Neural cell (in vitro differentiated cells): ENCODE measurements around the gene NYAP2. TPM values are rescaled to one million over a fixed set of nuclear protein-coding genes. Genes with fewer than 3 reads are reported as not detected.
A peak's percentile ranks its signal among the peaks of the same experiment; 100 is the strongest.

Experiments
- H2AFZ ChIP-seq: fragments of 200-600, 300-800 bp; sonication (generic), shearing (Covaris generic); 2 replicates; pipeline ENCODE4 v1.6.0; 2014; ENCODE audit warnings: low read depth, mild to moderate bottlenecking, antibody characterized with exemption, low read length, moderate library complexity
- H3F3A ChIP-seq: fragments of 200-600 bp; shearing (Covaris generic); 2 replicates; pipeline ENCODE4 v1.6.1; 2016; ENCODE audit warnings: mild to moderate bottlenecking, moderate library complexity, mixed read lengths, antibody characterized with exemption, low read length; ENCODE audit not compliant: insufficient read depth, poor library complexity, severe bottlenecking
- H3K27ac ChIP-seq: fragments of 200-600, 300-800 bp; sonication (generic), shearing (Covaris generic); 2 replicates; pipeline ENCODE4 v1.5.1; 2014; ENCODE audit warnings: mild to moderate bottlenecking, low read length, moderate library complexity
- H3K27me3 ChIP-seq: fragments of 300-800, 200-600 bp; sonication (generic), shearing (Covaris generic); 2 replicates; pipeline ENCODE4 v1.6.0; 2014; ENCODE audit warnings: mild to moderate bottlenecking, low read depth, low read length, moderate library complexity; ENCODE audit not compliant: insufficient read depth
- H3K36me3 ChIP-seq: fragments of 300-800, 200-600 bp; sonication (generic), shearing (Covaris generic); 2 replicates; pipeline ENCODE4 v1.5.1; 2014; ENCODE audit warnings: mild to moderate bottlenecking, antibody characterized with exemption, low read length, moderate library complexity; ENCODE audit not compliant: insufficient read depth
- H3K4me2 ChIP-seq: fragments of 300-800, 200-600 bp; sonication (generic), shearing (Covaris generic); 2 replicates; pipeline ENCODE4 v1.6.0; 2014; ENCODE audit warnings: mild to moderate bottlenecking, low read length
- H3K4me3 ChIP-seq: fragments of 300-800, 200-600 bp; sonication (generic), shearing (Covaris generic); 2 replicates; pipeline ENCODE4 v1.5.1; 2014; ENCODE audit warnings: mild to moderate bottlenecking, low read length, moderate library complexity
- H3K79me2 ChIP-seq: fragments of 200-600 bp; shearing (Covaris generic); replicated peaks from 2 replicates; pipeline ENCODE4 v1.6.0; 2014; ENCODE audit warnings: mild to moderate bottlenecking, low read length, moderate library complexity; ENCODE audit not compliant: insufficient read depth
- H3K9ac ChIP-seq: fragments of 300-800, 200-600 bp; sonication (generic), shearing (Covaris generic); 2 replicates; pipeline ENCODE4 v1.6.1; 2016; ENCODE audit warnings: mild to moderate bottlenecking, low read length, mixed read lengths
- H3K9me2 ChIP-seq: fragments of 200-600 bp; shearing (Covaris generic); 2 replicates; pipeline ENCODE4 v1.6.1; 2016; ENCODE audit warnings: mild to moderate bottlenecking, low read length, mixed read lengths; ENCODE audit not compliant: insufficient read depth
- H3K9me3 ChIP-seq: fragments of 200-600, 300-800 bp; sonication (generic), shearing (Covaris generic); 2 replicates; pipeline ENCODE4 v1.6.1; 2016; ENCODE audit warnings: mild to moderate bottlenecking, mixed run types, low read length, moderate library complexity, mixed read lengths
- H4K20me1 ChIP-seq: fragments of 200-600 bp; shearing (Covaris generic); 2 replicates; pipeline ENCODE4 v1.6.1; 2016; ENCODE audit warnings: mild to moderate bottlenecking, mixed run types; ENCODE audit not compliant: insufficient read depth
- EP300 ChIP-seq: fragments of 450-650 bp; conservative IDR thresholded peaks from 2 replicates; pipeline ENCODE4 v1.6.1; 2014; ENCODE audit warnings: antibody characterized with exemption, mild to moderate bottlenecking, moderate library complexity; ENCODE audit not compliant: poor library complexity, severe bottlenecking
- EZH2 ChIP-seq: fragments of 200-600, 300-800 bp; shearing (Covaris generic), sonication (generic); IDR thresholded peaks from 2 replicates; pipeline ENCODE4 v1.6.1; 2014; ENCODE audit warnings: antibody characterized with exemption, low read length, borderline replicate concordance, mild to moderate bottlenecking; ENCODE audit not compliant: insufficient read depth, poor library complexity, severe bottlenecking
- MXI1 ChIP-seq: fragments of 450-650 bp; conservative IDR thresholded peaks from 2 replicates; pipeline ENCODE4 v1.6.1; 2014; ENCODE audit warnings: antibody characterized with exemption, mild to moderate bottlenecking; ENCODE audit not compliant: poor library complexity, severe bottlenecking
- POLR2AphosphoS5 ChIP-seq: IDR thresholded peaks from 2 replicates; pipeline ENCODE4 v1.6.1; 2012
- RAD21 ChIP-seq: fragments of 450-650 bp; conservative IDR thresholded peaks from 2 replicates; pipeline ENCODE4 v1.6.1; 2014; ENCODE audit warnings: antibody characterized with exemption, mild to moderate bottlenecking, moderate library complexity
- REST ChIP-seq: IDR thresholded peaks from 2 replicates; pipeline ENCODE4 v1.6.1; 2012; ENCODE audit warnings: borderline replicate concordance
- SMC3 ChIP-seq: fragments of 450-650 bp; conservative IDR thresholded peaks from 2 replicates; pipeline ENCODE4 v1.6.1; 2014; ENCODE audit warnings: antibody characterized with exemption, mild to moderate bottlenecking, moderate library complexity; ENCODE audit not compliant: poor library complexity
- TAF1 ChIP-seq: IDR thresholded peaks from 2 replicates; pipeline ENCODE4 v1.6.1; 2012; ENCODE audit warnings: low read depth
- polyA plus RNA-seq: library from polyadenylated mRNA; depleted of rRNA; stranded (reverse); fragments of >200 nt; gene quantifications from 2 replicates; pipeline ENCODE4 v1.2.3, GENCODE V29; 2014
- TF ChIP-seq, protein P1 (sequence below): fragments of 450-650 bp; IDR thresholded peaks from 2 replicates; pipeline ENCODE4 v1.5.1; 2014; ENCODE audit warnings: antibody characterized with exemption, mild to moderate bottlenecking, moderate library complexity; ENCODE audit not compliant: poor library complexity, severe bottlenecking

Gene NYAP2
- polyA plus RNA-seq, 1 donor from 2014 or later: 0.98 TPM

GRCh38 chr2:225379856-225380255 is 19.7 kb upstream of the NYAP2 start:
- Histone ChIP-seq H3K36me3 (no peaks in the 10 kb centered on the region), H3K9ac (no peak overlapping the region), H3K9me2 (no peaks in the 10 kb centered on the region), H3K9me3 (no peaks in the 10 kb centered on the region), H3F3A (no peaks in the 10 kb centered on the region), H3K4me3 (no peak overlapping the region), H3K79me2 (no peaks in the 10 kb centered on the region), H3K4me2 (no peak overlapping the region), H2AFZ (no peak overlapping the region), H4K20me1 (no peaks in the 10 kb centered on the region), H3K27me3 (no peaks in the 10 kb centered on the region), H3K27ac (no peak overlapping the region)
- TF ChIP-seq REST: no peak
- TF ChIP-seq RAD21: no peak
- peak; percentile 36 for TF ChIP-seq EP300
- TF ChIP-seq MXI1: no peak
- peak; percentile 40 for TF ChIP-seq POLR2AphosphoS5

DNA sequence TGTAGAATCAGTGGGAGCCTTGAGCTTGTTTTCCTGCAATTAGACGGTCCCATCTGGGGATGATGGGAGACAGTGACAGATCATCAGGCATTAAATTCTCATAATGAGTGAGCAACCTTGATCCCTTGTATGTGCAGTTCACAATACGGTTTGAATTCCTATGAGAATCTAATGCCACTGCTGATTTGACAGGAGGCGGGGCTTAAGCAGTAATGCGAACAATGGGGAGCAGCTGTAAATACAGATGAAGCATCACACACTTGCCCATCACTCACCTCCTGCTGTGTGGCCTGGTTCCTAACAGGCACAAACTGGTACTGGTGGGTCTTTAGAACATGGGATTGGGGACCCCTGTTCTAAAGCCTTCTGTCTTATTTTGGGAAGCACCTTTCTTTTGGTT is 17.9 kb upstream of the NYAP2 start:
- Histone ChIP-seq H3K4me2 (no peak overlapping the region), H3K4me3 (no peak overlapping the region), H3F3A (no peaks in the 10 kb centered on the region), H3K27ac (no peak overlapping the region), H2AFZ (no peak overlapping the region), H3K9me2 (no peaks in the 10 kb centered on the region), H3K36me3 (no peaks in the 10 kb centered on the region), H3K9ac (no peak overlapping the region), H3K79me2 (no peaks in the 10 kb centered on the region), H3K27me3 (no peaks in the 10 kb centered on the region), H3K9me3 (no peaks in the 10 kb centered on the region), H4K20me1 (no peaks in the 10 kb centered on the region)
- TF ChIP-seq, protein P1, sequence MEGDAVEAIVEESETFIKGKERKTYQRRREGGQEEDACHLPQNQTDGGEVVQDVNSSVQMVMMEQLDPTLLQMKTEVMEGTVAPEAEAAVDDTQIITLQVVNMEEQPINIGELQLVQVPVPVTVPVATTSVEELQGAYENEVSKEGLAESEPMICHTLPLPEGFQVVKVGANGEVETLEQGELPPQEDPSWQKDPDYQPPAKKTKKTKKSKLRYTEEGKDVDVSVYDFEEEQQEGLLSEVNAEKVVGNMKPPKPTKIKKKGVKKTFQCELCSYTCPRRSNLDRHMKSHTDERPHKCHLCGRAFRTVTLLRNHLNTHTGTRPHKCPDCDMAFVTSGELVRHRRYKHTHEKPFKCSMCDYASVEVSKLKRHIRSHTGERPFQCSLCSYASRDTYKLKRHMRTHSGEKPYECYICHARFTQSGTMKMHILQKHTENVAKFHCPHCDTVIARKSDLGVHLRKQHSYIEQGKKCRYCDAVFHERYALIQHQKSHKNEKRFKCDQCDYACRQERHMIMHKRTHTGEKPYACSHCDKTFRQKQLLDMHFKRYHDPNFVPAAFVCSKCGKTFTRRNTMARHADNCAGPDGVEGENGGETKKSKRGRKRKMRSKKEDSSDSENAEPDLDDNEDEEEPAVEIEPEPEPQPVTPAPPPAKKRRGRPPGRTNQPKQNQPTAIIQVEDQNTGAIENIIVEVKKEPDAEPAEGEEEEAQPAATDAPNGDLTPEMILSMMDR: no peak
- TF ChIP-seq POLR2AphosphoS5 (no peak), TAF1 (no peak), SMC3 (no peak), EZH2 (no peak), RAD21 (no peak), REST (no peak)
